ENCODE data around the gene IGFBP4.

DNA sequence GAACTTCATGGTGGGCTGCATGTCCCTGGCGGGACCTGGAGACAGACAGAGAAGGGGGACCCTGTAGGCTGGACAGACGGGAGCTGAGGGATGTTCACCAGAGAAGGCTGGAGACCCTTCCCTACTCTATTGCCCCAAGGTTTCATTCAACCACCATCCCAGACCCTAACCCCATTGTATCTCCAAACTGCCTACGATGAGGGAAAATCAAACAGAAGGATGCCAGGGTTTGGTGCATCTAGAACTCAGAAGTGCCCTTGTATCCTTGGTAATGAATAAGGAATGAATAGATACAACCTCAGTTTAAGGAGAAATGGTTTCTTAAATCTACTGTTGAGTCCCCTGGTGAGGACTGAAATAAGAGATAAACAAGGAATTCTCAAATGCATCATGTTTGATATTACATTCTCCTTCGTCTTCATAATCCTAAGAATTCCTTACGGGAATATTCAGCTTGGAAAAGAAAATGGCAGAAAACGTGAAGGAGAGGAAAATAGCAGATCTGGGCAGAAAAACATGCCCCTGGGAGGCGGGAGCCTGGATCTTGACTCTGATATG lies 41.8 kb downstream of the IGFBP4 start:
- TF ChIP-seq POLR2A (IDR thresholded peaks at IDR 0.05) (no peak), POLR2AphosphoS5 (IDR thresholded peaks at IDR 0.05) (no peak)
- TF ChIP-seq, protein P1, sequence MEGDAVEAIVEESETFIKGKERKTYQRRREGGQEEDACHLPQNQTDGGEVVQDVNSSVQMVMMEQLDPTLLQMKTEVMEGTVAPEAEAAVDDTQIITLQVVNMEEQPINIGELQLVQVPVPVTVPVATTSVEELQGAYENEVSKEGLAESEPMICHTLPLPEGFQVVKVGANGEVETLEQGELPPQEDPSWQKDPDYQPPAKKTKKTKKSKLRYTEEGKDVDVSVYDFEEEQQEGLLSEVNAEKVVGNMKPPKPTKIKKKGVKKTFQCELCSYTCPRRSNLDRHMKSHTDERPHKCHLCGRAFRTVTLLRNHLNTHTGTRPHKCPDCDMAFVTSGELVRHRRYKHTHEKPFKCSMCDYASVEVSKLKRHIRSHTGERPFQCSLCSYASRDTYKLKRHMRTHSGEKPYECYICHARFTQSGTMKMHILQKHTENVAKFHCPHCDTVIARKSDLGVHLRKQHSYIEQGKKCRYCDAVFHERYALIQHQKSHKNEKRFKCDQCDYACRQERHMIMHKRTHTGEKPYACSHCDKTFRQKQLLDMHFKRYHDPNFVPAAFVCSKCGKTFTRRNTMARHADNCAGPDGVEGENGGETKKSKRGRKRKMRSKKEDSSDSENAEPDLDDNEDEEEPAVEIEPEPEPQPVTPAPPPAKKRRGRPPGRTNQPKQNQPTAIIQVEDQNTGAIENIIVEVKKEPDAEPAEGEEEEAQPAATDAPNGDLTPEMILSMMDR (IDR thresholded peaks at IDR 0.05), result no peak
